ENCODE measurements around the gene THSD4. TPM values are rescaled to one million over a fixed set of nuclear protein-coding genes. Genes with fewer than 3 reads are reported as not detected.

THSD4 gene
- total and polyA plus RNA-seq, 9 of the 15 experiments (the other 6 are each of a cell fraction or from before 2014, with no cell fraction given) = 0.04 TPM; not detected in 5

GRCh38 chr15:71461748-71462147 lies 346.5 kb downstream of the THSD4 start:
- intact Hi-C loops (cut with micrococcal nuclease) = no loop called here

More at GRCh38 chr15:71461748-71462147, 346.5 kb downstream of the THSD4 start:
- TF ChIP-seq SIN3B (IDR thresholded peaks at IDR 0.05; ENCODE audit: low read depth) (no peak), ZNF76 (CRISPR knock-in tag; IDR thresholded peaks at IDR 0.05; ENCODE audit: borderline replicate concordance) (no peak), RBM39 (optimal IDR thresholded peaks at IDR 0.05; ENCODE audit: low read depth, low read length) (no peak), TARDBP (IDR thresholded peaks at IDR 0.05) (no peak), ZNF124 (CRISPR knock-in tag; IDR thresholded peaks at IDR 0.05) (no peak), TEAD4 (IDR thresholded peaks at IDR 0.05; ENCODE audit: low read length) (no peak), TEAD4 (CRISPR knock-in tag; IDR thresholded peaks at IDR 0.05; ENCODE audit: borderline replicate concordance) (no peak), ELF2 (CRISPR knock-in tag; IDR thresholded peaks at IDR 0.05) (no peak), HMG20A (CRISPR knock-in tag; conservative IDR thresholded peaks at IDR 0.05) (no peak), ZKSCAN1 (IDR thresholded peaks at IDR 0.05; ENCODE audit: low read depth, low read length) (no peak), NFE2 (IDR thresholded peaks at IDR 0.05; ENCODE audit: low read depth) (no peak), HDAC6 (IDR thresholded peaks at IDR 0.05; ENCODE audit: low read depth, low read length) (no peak), HOXB6 (CRISPR knock-in tag; IDR thresholded peaks at IDR 0.05; ENCODE audit: borderline replicate concordance) (no peak), ZNF324 (CRISPR knock-in tag; IDR thresholded peaks at IDR 0.05) (no peak)
- TF ChIP-seq, protein P1, sequence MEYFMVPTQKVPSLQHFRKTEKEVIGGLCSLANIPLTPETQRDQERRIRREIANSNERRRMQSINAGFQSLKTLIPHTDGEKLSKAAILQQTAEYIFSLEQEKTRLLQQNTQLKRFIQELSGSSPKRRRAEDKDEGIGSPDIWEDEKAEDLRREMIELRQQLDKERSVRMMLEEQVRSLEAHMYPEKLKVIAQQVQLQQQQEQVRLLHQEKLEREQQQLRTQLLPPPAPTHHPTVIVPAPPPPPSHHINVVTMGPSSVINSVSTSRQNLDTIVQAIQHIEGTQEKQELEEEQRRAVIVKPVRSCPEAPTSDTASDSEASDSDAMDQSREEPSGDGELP (CRISPR knock-in tag; IDR thresholded peaks at IDR 0.05; ENCODE audit: borderline replicate concordance) = no peak
- DNase-seq (ENCODE audit: extremely low read depth in 1 of 4, low spot score in 3 of 4) (no peak), ATAC-seq (no peak), FAIRE-seq (no peak)
- Histone ChIP-seq H3K4me3 (no peak overlapping the region), H3K36me3 (ENCODE audit: control insufficient read depth, insufficient read depth, low read length) (no peaks in the 10 kb centered on the region), H3K4me2 (ENCODE audit: insufficient read depth, low read length) (no peak overlapping the region), H3K9me1 (ENCODE audit: control insufficient read depth, insufficient read depth, low read length) (no peaks in the 10 kb centered on the region), H3K27me3 (ENCODE audit: control insufficient read depth in 2 of 2, insufficient read depth in 2 of 2, low read length in 2 of 2) (no peaks in the 10 kb centered on the region), H4K20me1 (replicated peaks; ENCODE audit: control insufficient read depth, insufficient read depth, low read length) (no peaks in the 10 kb centered on the region), H3K9me3 (replicated peaks; ENCODE audit: control insufficient read depth, insufficient read depth, low read depth, low read length) (no peaks in the 10 kb centered on the region), H3K79me2 (ENCODE audit: control insufficient read depth, insufficient read depth, low read length) (no peaks in the 10 kb centered on the region), H3K9ac (ENCODE audit: insufficient read depth in 1 of 2, low read depth in 2 of 2, low read length in 2 of 2) (no peak overlapping the region), H3K4me1 (replicated peaks in 1 of 2; ENCODE audit: control insufficient read depth in 2 of 2, insufficient read depth in 2 of 2, low read length in 2 of 2) (no peaks in the 10 kb centered on the region), H2AFZ (ENCODE audit: low read depth, low read length) (no peak overlapping the region), H3K27ac (ENCODE audit: extremely low read depth, low read depth, low read length) (no peak overlapping the region)
- WGBS (ENCODE audit: insufficient coverage, low coverage, missing lambda C conversion rate) = 0% methylated on average over 1 of the region's 1 CpG
- POLR2A ChIA-PET = no interaction called here
- no TSS peak for BruUV-seq (replicated peaks)
- in situ Hi-C loops (cut with MboI) = no loop called here
- CTCF ChIA-PET (ENCODE audit: low intra/inter-chr PET ratio) = no interaction called here
